GM12892 (cell line): ENCODE measurements around the gene LARGE1.
A peak's percentile ranks its signal among the peaks of the same experiment; 100 is the strongest.
"Not testable (repeated sequence)": the region's sequence is repeated elsewhere in the genome, so short reads cannot be mapped to it uniquely, and the experiment has no call there.

Experiments used
- DNase-seq: peaks from one replicate; pipeline ENCODE4 v3.0.0; 2011; ENCODE audit not compliant: insufficient read length
- FAIRE-seq: peaks from 2 replicates; lab custom pipeline; 2011; peaks lifted over from hg19 to GRCh38; lab: Jason Lieb, UNC
- POLR2A ChIP-seq: IDR thresholded peaks from 2 replicates; pipeline ENCODE4 v1.6.1; 2011; ENCODE audit warnings: low read depth, low read length, control low read depth
- POLR2AphosphoS5 ChIP-seq: IDR thresholded peaks from 2 replicates; pipeline ENCODE4 v1.6.1; 2011; ENCODE audit warnings: low read depth, low read length, control low read depth
- TAF1 ChIP-seq: IDR thresholded peaks from 2 replicates; pipeline ENCODE4 v1.6.1; 2011; ENCODE audit warnings: low read depth, mild to moderate bottlenecking, control low read depth, low read length, borderline replicate concordance

Gene LARGE1

GRCh38 chr22:33467620-33468095 is 452.6 kb downstream of the LARGE1 start:
- DNase-seq: no peak
- no peak for TF ChIP-seq POLR2AphosphoS5
- no peak for TF ChIP-seq TAF1
- no peak for TF ChIP-seq POLR2A
- no peak for FAIRE-seq

- DNase-seq (no peak), FAIRE-seq (no peak)
- no peak for TF ChIP-seq POLR2A
- TF ChIP-seq TAF1: no peak
- no peak for TF ChIP-seq POLR2AphosphoS5
Measured at GRCh38 chr22:33467080-33467479, 453.2 kb downstream of the LARGE1 start.

GRCh38 chr22:33465554-33465953 is 454.7 kb downstream of the LARGE1 start:
- FAIRE-seq: no peak
- TF ChIP-seq POLR2A (no peak), POLR2AphosphoS5 (no peak), TAF1 (no peak)
- DNase-seq: no peak

- peak; percentile 44 for FAIRE-seq
- TF ChIP-seq POLR2AphosphoS5 (no peak), TAF1 (no peak), POLR2A (no peak)
- no peak for DNase-seq
Measured at GRCh38 chr22:33464698-33465097, 455.6 kb downstream of the LARGE1 start.

- TF ChIP-seq POLR2A (no peak), TAF1 (no peak), POLR2AphosphoS5 (no peak)
- FAIRE-seq: no peak
- no peak for DNase-seq
Measured at GRCh38 chr22:33461698-33462434, 458.4 kb downstream of the LARGE1 start.

GRCh38 chr22:33461245-33461644 is 459.0 kb downstream of the LARGE1 start:
- FAIRE-seq, DNase-seq: not testable (repeated sequence)

GRCh38 chr22:33459137-33459536 is 461.1 kb downstream of the LARGE1 start:
- no peak for DNase-seq
- no peak for TF ChIP-seq POLR2A
- no peak for TF ChIP-seq POLR2AphosphoS5
- no peak for TF ChIP-seq TAF1
- no peak for FAIRE-seq

- no peak for DNase-seq
- no peak for TF ChIP-seq POLR2AphosphoS5
- TF ChIP-seq TAF1: no peak
- TF ChIP-seq POLR2A: no peak
- FAIRE-seq: no peak
Measured at GRCh38 chr22:33456511-33456910, 463.8 kb downstream of the LARGE1 start.

- DNase-seq (no peak), FAIRE-seq (no peak)
- TF ChIP-seq TAF1 (no peak), POLR2AphosphoS5 (no peak), POLR2A (no peak)
Measured at GRCh38 chr22:33455036-33455435, 465.2 kb downstream of the LARGE1 start.

GRCh38 chr22:33451866-33452469 is 468.3 kb downstream of the LARGE1 start:
- FAIRE-seq: no peak
- TF ChIP-seq TAF1: no peak
- TF ChIP-seq POLR2A: no peak
- TF ChIP-seq POLR2AphosphoS5: no peak

GRCh38 chr22:33450756-33451155 is 469.5 kb downstream of the LARGE1 start:
- FAIRE-seq: no peak
- DNase-seq: no peak
- no peak for TF ChIP-seq POLR2A
- TF ChIP-seq POLR2AphosphoS5: no peak
- no peak for TF ChIP-seq TAF1

More at GRCh38 chr22:33451866-33452469, 468.3 kb downstream of the LARGE1 start:
- DNase-seq: no peak

- FAIRE-seq (no peak), DNase-seq (no peak)
- TF ChIP-seq TAF1 (no peak), POLR2AphosphoS5 (no peak), POLR2A (no peak)
Measured at GRCh38 chr22:33447733-33448132, 472.5 kb downstream of the LARGE1 start.
